HL-60 (cell line): ENCODE measurements around the gene PADI2.

Experiments used
- DNase-seq, 2 experiments: peaks; one replicate each; pipeline ENCODE4 v3.0.0-alpha.2; 2010 to 2020; ENCODE audit warnings: low read depth in 1 of 2, low spot score in 1 of 2
- H3K27ac ChIP-seq: fragments of 250-450 bp; sonication (Bioruptor Pico); replicated peaks from 2 replicates; pipeline ENCODE4 v1.5.1; 2020; ENCODE audit warnings: mild to moderate bottlenecking, moderate library complexity
- H3K27me3 ChIP-seq: fragments of 250-450 bp; sonication (Bioruptor Pico); 2 replicates; pipeline ENCODE4 v1.5.1; 2021; ENCODE audit warnings: mild to moderate bottlenecking, moderate library complexity; ENCODE audit not compliant: insufficient read depth, poor library complexity, severe bottlenecking
- H3K4me3 ChIP-seq: replicated peaks from 2 replicates; pipeline ENCODE4 v1.5.1; 2011; ENCODE audit warnings: mild to moderate bottlenecking, control low read depth, low read length; ENCODE audit not compliant: insufficient read depth
- GABPA ChIP-seq: IDR thresholded peaks from 2 replicates; pipeline ENCODE4 v1.6.1; 2012; ENCODE audit warnings: low read depth
- POLR2AphosphoS5 ChIP-seq: IDR thresholded peaks from 2 replicates; pipeline ENCODE4 v1.6.1; 2012; ENCODE audit warnings: low read depth
- REST ChIP-seq: IDR thresholded peaks from 2 replicates; pipeline ENCODE4 v1.6.1; 2012; ENCODE audit warnings: low read depth; ENCODE audit not compliant: insufficient replicate concordance
- SPI1 ChIP-seq: IDR thresholded peaks from 2 replicates; pipeline ENCODE4 v1.6.1; 2012; ENCODE audit warnings: low read depth, mild to moderate bottlenecking, borderline replicate concordance
- TF ChIP-seq, protein P1 (sequence below): IDR thresholded peaks from one replicate; pipeline ENCODE4 v1.5.1; 2011; ENCODE audit warnings: low read length, control low read depth, inconsistent platforms; ENCODE audit not compliant: insufficient read depth

The PADI2 gene

DNA sequence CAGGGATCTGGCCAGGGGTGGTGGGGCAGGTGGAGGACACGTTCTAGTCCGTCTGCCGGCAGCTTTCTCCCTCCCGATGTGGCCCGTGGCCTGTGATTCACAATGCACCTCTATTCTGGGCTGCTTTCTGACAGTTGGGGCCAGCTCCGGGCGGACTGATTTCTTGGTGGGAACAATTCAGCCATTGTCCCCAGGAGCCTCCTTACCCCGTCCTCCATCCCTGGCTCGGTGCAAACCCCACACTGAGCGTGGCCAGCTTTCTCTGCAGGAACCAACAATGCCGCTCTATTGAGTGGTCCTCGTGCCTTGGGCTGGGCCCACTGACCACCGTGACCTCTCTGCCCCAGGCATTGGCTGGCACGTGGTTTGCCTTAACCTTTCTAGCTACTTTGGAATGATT, 29.7 kb downstream of the PADI2 start:
- no peak overlapping the region for H3K27ac ChIP-seq
- DNase-seq = no peak
- H3K27me3 ChIP-seq = no peaks in the 10 kb centered on the region
- TF ChIP-seq, protein P1, sequence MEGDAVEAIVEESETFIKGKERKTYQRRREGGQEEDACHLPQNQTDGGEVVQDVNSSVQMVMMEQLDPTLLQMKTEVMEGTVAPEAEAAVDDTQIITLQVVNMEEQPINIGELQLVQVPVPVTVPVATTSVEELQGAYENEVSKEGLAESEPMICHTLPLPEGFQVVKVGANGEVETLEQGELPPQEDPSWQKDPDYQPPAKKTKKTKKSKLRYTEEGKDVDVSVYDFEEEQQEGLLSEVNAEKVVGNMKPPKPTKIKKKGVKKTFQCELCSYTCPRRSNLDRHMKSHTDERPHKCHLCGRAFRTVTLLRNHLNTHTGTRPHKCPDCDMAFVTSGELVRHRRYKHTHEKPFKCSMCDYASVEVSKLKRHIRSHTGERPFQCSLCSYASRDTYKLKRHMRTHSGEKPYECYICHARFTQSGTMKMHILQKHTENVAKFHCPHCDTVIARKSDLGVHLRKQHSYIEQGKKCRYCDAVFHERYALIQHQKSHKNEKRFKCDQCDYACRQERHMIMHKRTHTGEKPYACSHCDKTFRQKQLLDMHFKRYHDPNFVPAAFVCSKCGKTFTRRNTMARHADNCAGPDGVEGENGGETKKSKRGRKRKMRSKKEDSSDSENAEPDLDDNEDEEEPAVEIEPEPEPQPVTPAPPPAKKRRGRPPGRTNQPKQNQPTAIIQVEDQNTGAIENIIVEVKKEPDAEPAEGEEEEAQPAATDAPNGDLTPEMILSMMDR = no peak
- no peak for TF ChIP-seq GABPA
- TF ChIP-seq POLR2AphosphoS5 = no peak
- no peak for TF ChIP-seq REST
- TF ChIP-seq SPI1 = no peak
- H3K4me3 ChIP-seq = no peak overlapping the region

GRCh38 chr1:17086751-17087150, 32.5 kb downstream of the PADI2 start:
- DNase-seq = peak in 1 of 2 experiments; percentile 7
- no peak for TF ChIP-seq REST
- TF ChIP-seq, protein P1 = no peak
- no peak for TF ChIP-seq GABPA
- no peak for TF ChIP-seq SPI1
- no peak for TF ChIP-seq POLR2AphosphoS5
- Histone ChIP-seq H3K4me3 (no peak overlapping the region), H3K27me3 (no peaks in the 10 kb centered on the region), H3K27ac (no peak overlapping the region)

- Histone ChIP-seq H3K4me3 (no peak overlapping the region), H3K27me3 (no peaks in the 10 kb centered on the region), H3K27ac (no peak overlapping the region)
- TF ChIP-seq POLR2AphosphoS5 (no peak), GABPA (no peak), SPI1 (no peak), REST (no peak)
- TF ChIP-seq, protein P1 = no peak
- no peak for DNase-seq
Observed at GRCh38 chr1:17084787-17085186, 34.5 kb downstream of the PADI2 start.
